Tibial artery (tissue), 4 donors: ENCODE measurements around the gene MFSD6.

Source experiments
- DNase-seq, 2 donors: peaks; one replicate each; pipeline ENCODE4 v3.0.0-alpha.2; 2019
- H3K27ac ChIP-seq, 2 donors: fragments of 200-600 bp; sonication (generic) in 1 of 2; 1 replicate in 1 of 2; 2 replicates in 1 of 2; pipeline ENCODE4 v1.5.1; 2018 to 2019; ENCODE audit warnings: mild to moderate bottlenecking in 1 of 2
- H3K27me3 ChIP-seq, 2 donors: fragments of 200-600 bp; sonication (generic) in 1 of 2; one replicate each; pipeline versions ENCODE4 v1.5.1 to v1.6.0; 2016 to 2019
- H3K36me3 ChIP-seq, 3 donors: fragments of 200-600 bp; sonication (generic) in 2 of 3; one replicate each; pipeline ENCODE4 v1.5.1; 2016 to 2019; ENCODE audit warnings: mild to moderate bottlenecking in 2 of 3
- H3K4me1 ChIP-seq, 4 donors: fragments of 200-600 bp; sonication (generic) in 2 of 4; 1 replicate in 3 of 4; 2 replicates in 1 of 4; pipeline ENCODE4 v1.5.1; 2016 to 2019
- H3K4me3 ChIP-seq, 2 donors: fragments of 200-600 bp; sonication (generic) in 1 of 2; 1 replicate in 1 of 2; 2 replicates in 1 of 2; pipeline ENCODE4 v1.5.1; 2018 to 2019; ENCODE audit warnings: mild to moderate bottlenecking in 2 of 2
- H3K9me3 ChIP-seq, 3 donors: fragments of 200-600 bp; sonication (generic) in 1 of 3; one replicate each; pipeline ENCODE4 v1.5.1; 2016 to 2019
- CTCF ChIP-seq, 2 experiments: fragments of 200-600 bp in 1 of 2; fragments of 450-650 bp in 1 of 2; IDR thresholded peaks; one replicate each; pipeline ENCODE4 v1.5.1; 2017 to 2019; ENCODE audit warnings: antibody characterized with exemption in 2 of 2, mild to moderate bottlenecking in 1 of 2, moderate library complexity in 1 of 2
- intact Hi-C: fragments of 100-400 bp; cut with DNase I; formaldehyde crosslinking; loops from one replicate; pipeline ENCODE4 v1.15.0; 2023; ENCODE audit warnings: low total_unique reads

MFSD6 gene

GRCh38 chr2:190527214-190527613, 119.1 kb downstream of the MFSD6 start:
- H3K36me3 ChIP-seq: no peaks in the 10 kb centered on the region
- no peak overlapping the region for H3K4me3 ChIP-seq
- no peak for DNase-seq
- no peaks in the 10 kb centered on the region for H3K9me3 ChIP-seq
- no peak for TF ChIP-seq CTCF (IDR thresholded peaks at IDR 0.05)
- H3K4me1 ChIP-seq: peaks cover 0 to 22% (median 6%) of the 10 kb centered on the region in 4 donors
- no peaks in the 10 kb centered on the region for H3K27me3 ChIP-seq
- intact Hi-C loops: no loop called here
- no peak overlapping the region for H3K27ac ChIP-seq

GRCh38 chr2:190527918-190528317, 119.8 kb downstream of the MFSD6 start:
- Histone ChIP-seq H3K4me3 (no peak overlapping the region), H3K27me3 (no peaks in the 10 kb centered on the region), H3K9me3 (no peaks in the 10 kb centered on the region), H3K36me3 (no peaks in the 10 kb centered on the region), H3K4me1 (peaks cover 0 to 29% (median 8%) of the 10 kb centered on the region in 4 donors), H3K27ac (no peak overlapping the region)
- no peak for DNase-seq
- intact Hi-C loops: no loop called here
- no peak for TF ChIP-seq CTCF (IDR thresholded peaks at IDR 0.05)

GRCh38 chr2:190528521-190529001, 120.4 kb downstream of the MFSD6 start:
- no peak for TF ChIP-seq CTCF (IDR thresholded peaks at IDR 0.05)
- intact Hi-C loops: no loop called here
- Histone ChIP-seq H3K27ac (no peak overlapping the region), H3K4me3 (no peak overlapping the region), H3K4me1 (peaks cover 0 to 35% (median 14%) of the 10 kb centered on the region in 4 donors), H3K27me3 (no peaks in the 10 kb centered on the region), H3K9me3 (no peaks in the 10 kb centered on the region), H3K36me3 (no peaks in the 10 kb centered on the region)
- no peak for DNase-seq

GRCh38 chr2:190529486-190530247, 121.5 kb downstream of the MFSD6 start:
- TF ChIP-seq CTCF (IDR thresholded peaks at IDR 0.05): no peak
- Histone ChIP-seq H3K27ac (peak overlapping the region in 1 of 2 donors; percentile 41), H3K36me3 (no peaks in the 10 kb centered on the region), H3K4me3 (no peak overlapping the region), H3K4me1 (peaks cover 0 to 39% (median 16%) of the 10 kb centered on the region in 4 donors), H3K9me3 (no peaks in the 10 kb centered on the region), H3K27me3 (no peaks in the 10 kb centered on the region)
- intact Hi-C loops: no loop called here
- DNase-seq: no peak

- DNase-seq: no peak
- peak overlapping the region in 1 of 2 donors; percentile 41 for H3K27ac ChIP-seq
- no peaks in the 10 kb centered on the region for H3K36me3 ChIP-seq
- no peak overlapping the region for H3K4me3 ChIP-seq
- H3K4me1 ChIP-seq: peaks cover 0 to 39% (median 16%) of the 10 kb centered on the region in 4 donors
- TF ChIP-seq CTCF (IDR thresholded peaks at IDR 0.05): no peak
- no peaks in the 10 kb centered on the region for H3K9me3 ChIP-seq
- no peaks in the 10 kb centered on the region for H3K27me3 ChIP-seq
- intact Hi-C loops: no loop called here
Observed at GRCh38 chr2:190530248-190530900, 122.2 kb downstream of the MFSD6 start.
